Panc1 (cell line): ENCODE results near the gene AGPS.

Experiments
- CTCF ChIP-seq: fragments of 450-650 bp; IDR thresholded peaks from 2 replicates; pipeline ENCODE4 v1.5.1; 2017; ENCODE audit warnings: mild to moderate bottlenecking
- POLR2AphosphoS5 ChIP-seq: IDR thresholded peaks from 2 replicates; pipeline ENCODE4 v1.6.1; 2012; ENCODE audit warnings: mild to moderate bottlenecking, low read depth, low read length, moderate library complexity
- REST ChIP-seq, 2 experiments: IDR thresholded peaks; 2 replicates each; pipeline ENCODE4 v1.6.1; 2011 to 2012; ENCODE audit warnings: low read depth in 2 of 2, control low read depth in 1 of 2, low read length in 1 of 2, mild to moderate bottlenecking in 1 of 2, moderate library complexity in 1 of 2; ENCODE audit not compliant: insufficient read depth in 1 of 2
- SIN3A ChIP-seq: IDR thresholded peaks from 2 replicates; pipeline ENCODE4 v1.6.1; 2012; ENCODE audit warnings: low read depth, mild to moderate bottlenecking, low read length, moderate library complexity, borderline replicate concordance; ENCODE audit not compliant: insufficient read depth

- TF ChIP-seq POLR2AphosphoS5 (no peak), CTCF (no peak), SIN3A (no peak), REST (IDR thresholded peaks at IDR 0.05; ENCODE audit: insufficient read depth in 1 of 2, low read depth in 2 of 2, low read length in 1 of 2) (no peak)
Observed at GRCh38 chr2:177506998-177507397, 114.4 kb downstream of the AGPS start.
